NCI-H82 treated with DMSO at 0.1 percent for 48 hours (cell line): ENCODE results near the gene TIMM23B.
"Not testable (repeated sequence)": the region's sequence is repeated elsewhere in the genome, so short reads cannot be mapped to it uniquely, and the experiment has no call there.

ENCODE experiments used
- DNase-seq: peaks from one replicate; lab custom pipeline; 2025; ENCODE audit not compliant: unreplicated experiment; lab: John Stamatoyannopoulos, UW

The TIMM23B gene

DNA sequence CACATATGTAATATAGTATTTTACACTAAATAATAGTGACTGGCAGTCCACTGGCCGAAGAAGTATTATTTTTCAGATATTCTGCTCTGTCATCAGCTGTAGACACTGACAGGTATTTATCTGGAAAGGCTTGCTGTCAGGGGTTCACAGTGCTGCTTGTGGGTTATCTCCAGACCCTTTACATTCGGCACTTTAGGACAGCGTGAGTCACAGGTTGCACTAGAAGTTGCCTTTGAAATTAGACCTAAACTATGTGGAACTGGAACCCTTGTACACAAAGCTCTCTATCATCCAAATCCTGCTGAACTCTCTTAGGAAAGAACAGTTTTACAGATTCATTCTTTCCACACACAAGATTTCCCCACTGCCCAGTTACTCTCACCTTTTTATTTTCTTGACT, 30.2 kb downstream of the TIMM23B start:
- not testable (repeated sequence) for DNase-seq

DNA sequence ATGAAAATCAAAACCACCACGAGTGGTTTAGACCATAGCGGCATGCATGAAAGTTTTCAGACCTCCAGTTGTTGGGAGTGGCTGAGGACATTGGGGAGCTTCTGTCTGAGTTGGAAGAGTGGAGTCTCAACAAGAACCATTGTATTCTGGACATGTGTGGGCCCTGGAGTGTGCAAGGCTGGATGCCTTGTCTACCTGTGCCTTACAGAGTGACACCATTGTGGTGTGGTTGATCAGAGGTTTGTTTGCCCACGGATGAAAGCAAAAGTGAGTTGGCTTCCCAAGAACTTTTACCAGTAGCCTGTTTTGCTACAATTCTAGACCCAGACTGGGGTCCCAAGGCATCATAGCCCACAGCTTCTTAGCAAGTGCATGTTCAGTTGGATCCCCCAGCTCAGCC, 35.9 kb downstream of the TIMM23B start:
- DNase-seq = not testable (repeated sequence)

DNA sequence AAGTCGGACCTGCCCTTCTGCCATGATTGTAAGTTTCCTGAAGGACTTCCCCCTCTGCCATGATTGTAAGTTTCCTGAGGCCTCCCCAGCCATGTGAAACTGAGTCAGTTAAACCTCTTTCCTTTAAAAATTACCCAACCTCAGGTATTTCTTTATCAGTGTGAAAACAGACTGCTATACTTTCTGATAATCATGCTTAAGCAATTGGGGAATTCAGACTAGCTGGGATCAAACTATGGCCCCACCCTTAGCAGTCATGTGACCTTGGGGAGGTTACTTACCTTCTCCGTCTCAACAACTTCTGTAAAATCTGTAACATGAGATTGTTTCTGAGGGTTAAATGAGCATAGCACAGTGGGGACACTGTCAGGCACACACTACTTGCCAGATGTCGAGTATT, 45.4 kb downstream of the TIMM23B start:
- not testable (repeated sequence) for DNase-seq

DNA sequence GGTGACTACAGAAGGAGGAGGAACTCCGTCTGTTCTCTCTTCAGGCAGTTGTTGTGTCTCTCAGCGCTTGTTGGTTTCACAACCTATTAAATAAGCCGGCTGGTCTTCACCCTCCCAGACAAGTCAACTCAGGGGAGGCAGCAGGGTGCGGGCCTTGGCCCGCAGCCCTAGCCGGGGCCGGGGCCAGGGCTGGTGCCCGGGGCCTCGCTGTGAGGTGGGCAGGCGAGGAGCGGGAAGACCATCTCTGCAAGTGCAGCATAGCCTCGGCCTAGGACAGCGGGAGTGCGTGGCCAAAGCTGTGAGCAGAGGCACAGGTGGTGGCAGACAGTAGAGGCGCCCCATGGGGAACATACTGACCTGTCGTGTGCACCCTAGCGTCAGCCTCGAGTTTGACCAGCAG, 46.5 kb downstream of the TIMM23B start, which contains the start of gene AGAP6:
AGAP6 (plus strand) TSS at position 31 of the 400 bp plus-strand sequence; CDS start at position 341, 310 bp downstream.
- DNase-seq = not testable (repeated sequence)

DNA sequence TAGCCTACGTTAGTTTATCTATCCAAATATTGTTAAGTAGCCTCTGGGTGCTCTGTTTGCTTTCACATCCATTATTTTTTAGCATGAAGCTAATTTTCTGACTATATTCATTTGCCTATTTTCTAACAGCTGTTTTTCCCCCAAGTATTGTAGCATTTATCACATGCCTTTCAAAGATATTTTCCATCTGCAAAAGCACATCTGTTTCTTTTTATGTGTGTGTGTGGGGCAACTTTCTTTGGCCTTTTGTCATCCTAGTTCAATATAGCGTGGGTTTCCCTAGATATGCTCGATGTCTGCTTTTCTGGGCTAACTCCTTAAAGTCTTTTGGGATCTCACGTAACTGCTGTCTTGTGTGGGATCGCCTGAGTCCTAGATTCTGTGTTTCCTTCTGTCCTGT, 53.5 kb downstream of the TIMM23B start:
- not testable (repeated sequence) for DNase-seq

DNA sequence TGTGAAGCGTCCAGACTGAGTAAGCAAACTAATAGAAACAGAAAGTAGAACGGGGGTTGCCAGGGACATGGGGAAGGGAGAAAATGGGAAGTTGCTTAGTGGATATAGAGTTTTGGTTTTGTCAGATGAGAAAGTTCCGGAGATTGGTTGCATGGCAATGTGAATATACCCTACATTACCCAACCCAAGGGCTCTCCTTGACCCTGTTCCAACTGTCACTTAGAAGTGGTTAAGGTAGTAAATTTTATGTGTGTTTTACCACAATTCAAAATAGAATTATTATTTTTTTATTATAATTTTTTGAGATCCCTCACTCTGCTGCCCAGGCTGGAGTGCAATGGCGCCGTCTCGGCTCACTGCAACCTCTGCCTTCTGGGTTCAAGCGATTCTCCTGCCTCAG, 72.2 kb downstream of the TIMM23B start:
- not testable (repeated sequence) for DNase-seq

DNA sequence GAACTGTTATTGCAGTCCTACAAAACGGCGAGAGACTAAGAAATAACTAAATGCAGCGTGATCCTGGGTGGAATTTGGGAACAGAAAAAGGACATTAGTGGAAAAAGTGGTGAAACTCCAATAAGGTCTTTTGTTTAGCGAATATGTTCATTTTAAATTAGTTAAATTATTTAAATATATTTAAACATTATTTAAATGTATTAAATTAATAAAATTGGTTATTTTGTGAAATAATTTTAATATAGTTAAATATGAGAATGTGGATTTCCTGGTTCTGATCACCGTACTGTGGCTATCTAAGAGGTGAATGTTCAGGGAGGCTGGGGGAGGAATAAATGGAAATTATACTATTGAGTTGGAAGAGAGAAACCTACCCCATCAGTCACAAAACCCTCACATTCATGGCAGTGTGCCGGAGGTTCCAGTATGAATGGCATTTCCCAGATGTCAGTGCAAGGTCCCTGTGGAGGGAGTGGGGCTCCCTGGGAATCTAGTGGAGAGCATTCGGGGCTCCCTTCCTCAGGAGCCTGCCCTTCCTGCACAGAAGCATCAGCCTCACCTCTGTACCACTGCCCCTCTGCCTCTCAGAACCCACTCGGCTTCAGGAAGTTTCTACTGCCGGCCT, 73.9 kb downstream of the TIMM23B start:
- DNase-seq = not testable (repeated sequence)

DNA sequence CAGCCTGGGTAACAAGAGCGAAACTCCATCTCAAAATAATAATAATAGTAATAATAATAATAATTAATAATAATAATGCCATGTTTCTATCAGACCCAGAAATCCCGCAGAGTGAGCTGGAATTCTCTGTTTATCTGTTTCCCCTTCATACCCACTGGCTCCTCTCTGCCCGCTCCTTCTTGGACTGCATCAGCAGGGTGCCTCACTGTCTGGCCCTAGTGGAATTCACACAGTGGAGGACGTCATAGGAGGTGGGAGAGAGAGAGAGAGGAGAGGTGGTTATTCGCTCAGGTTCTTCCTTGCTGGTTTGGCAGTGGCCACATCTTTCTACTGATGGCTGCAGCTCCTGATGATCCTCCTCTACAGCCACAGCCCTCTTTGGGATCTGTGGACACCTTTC, 75.1 kb downstream of the TIMM23B start:
- DNase-seq = not testable (repeated sequence)

DNA sequence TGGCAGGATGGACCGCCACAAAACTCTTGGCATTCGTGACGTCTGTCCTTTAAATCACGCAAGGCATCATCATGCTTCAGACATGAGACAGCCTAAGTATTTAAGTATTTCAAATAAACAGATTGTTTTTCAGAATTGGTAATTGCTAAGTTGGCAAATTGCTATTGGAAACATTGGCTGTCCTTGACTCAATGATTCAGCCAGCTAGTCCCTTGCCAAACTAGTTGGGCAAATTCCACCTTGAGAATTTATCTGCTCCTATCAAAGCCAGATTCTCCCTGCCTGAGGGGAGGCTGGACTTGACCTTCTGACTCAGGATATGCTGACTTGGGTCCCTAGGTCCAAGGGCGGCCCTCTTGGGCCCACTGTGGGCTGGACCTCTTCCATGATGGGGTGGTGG, 75.8 kb downstream of the TIMM23B start:
- DNase-seq = not testable (repeated sequence)

DNA sequence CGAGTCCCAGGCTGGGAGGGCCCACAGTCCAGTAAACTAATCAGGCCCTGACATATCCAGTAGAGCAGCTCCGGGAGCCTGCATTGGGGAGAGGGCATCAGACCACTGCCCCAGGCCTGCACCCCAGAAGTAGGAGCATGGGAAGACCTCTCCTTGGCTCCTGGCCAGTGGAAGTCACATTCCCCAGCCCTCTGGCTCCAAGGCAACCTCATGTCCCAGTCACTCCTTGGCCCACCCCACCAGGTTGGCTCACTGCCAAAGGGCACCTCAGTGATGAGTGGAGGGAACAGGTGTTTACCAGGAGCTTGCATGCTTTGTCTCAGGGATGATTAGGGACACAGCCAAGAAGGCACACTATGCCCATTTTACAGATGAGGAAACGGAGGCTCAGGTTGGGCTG, 77.4 kb downstream of the TIMM23B start:
- DNase-seq = not testable (repeated sequence)

DNA sequence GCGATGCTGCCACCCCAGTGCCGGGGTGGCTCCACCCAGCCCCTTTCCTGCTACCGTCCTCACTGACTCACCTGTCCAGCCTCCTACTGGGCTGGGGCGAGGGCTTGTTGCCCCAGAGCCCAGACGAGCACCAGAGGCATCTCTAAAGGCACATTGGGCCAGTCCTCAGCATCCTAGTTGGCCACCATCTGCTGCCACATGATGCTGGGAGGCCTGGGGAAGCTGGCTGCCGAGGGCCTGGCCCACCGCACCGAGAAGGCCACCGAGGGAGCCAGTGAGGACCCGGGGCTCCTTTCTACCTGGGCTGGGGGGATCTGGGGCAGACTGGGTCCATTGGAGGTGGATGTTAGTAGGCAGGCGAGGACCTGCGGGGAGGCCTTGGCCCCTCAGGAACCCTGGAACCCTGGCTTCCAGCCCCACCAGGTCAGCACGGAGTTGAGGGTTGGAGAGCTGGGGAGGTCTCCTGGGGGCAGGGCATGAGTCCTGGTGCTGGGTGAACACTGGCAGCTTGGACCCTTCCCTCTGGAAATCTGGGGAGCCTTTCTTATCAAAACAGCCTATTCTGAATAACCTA, 78.7 kb downstream of the TIMM23B start:
- DNase-seq = not testable (repeated sequence)

DNA sequence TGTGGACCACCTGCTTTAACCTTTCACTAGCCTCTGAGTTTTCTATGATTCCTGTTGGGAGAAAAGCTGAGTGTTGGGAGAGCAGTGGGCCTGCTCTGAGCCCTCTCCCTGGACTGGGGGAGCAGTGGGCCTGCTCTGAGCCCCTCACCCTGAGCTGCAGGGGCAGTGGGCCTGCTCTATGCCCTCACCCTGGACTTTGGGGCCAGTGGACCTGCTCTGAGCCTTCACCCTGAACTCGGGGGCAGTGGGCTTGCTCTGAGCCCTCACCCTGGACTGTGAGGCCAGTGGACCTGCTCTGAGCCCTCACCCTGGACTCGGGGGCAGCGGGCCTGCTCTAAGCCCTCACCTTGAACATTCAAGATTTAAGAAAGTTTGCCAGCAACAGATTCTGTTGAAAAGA, 79.8 kb downstream of the TIMM23B start:
- DNase-seq = no peak
